Measurements from ENCODE around the gene GNA14.
"Not testable (repeated sequence)": the region's sequence is repeated elsewhere in the genome, so short reads cannot be mapped to it uniquely, and the experiment has no call there.

Gene GNA14

DNA sequence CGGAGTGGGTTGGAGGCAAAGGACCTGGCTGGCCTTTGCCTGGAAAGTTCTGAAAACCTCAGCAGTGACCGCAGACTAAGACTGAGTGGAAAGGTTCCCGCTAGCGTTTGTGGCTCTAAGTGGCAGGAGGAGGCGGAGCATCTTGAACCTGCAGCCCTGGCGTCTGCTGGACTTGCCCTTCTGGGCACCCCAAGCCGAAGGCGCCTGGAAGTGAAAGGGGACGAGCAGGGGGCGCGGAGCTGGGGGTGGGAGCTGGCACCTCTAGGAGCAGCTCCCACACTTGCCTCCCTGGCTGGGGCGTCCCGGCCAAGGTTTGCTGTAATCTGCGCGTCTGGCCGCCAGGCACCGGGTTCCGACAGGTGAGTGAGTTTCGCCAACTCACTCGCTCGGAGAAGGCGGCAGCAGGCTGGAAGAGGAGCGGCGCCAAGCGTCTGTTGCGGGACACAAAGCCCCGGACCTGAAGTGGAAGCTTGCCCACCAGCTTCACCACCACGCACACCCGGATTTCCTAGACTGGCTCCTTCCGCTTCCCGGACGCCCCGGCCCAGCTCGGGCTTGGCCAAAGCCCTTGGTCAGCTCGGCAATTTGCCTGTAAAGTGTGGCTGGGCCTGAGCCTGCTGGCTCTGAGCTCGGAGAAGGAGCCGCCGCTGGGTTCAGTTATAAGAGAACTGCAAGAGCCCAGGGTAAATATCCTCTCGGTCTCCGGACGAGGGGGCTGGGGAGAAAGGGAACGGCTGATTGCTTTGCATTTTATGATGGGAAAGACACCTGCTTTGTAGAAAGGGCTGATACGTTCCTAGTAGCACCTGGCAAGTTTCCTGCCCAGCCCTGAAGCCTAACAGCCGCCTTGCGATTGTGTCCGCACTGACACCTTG is at the start of gene GNA14:
TSS of gene GNA14 (minus strand) at position 89 of the 875 bp plus-strand sequence. CDS start 529 bp downstream, outside the sequence.
- TF ChIP-seq POLR2A (IDR thresholded peaks at IDR 0.05; ENCODE audit: low read length) (no peak), GATA1 (IDR thresholded peaks at IDR 0.05; ENCODE audit: low read depth, low read length) (no peak)
- DNase-seq, result no peak

DNA sequence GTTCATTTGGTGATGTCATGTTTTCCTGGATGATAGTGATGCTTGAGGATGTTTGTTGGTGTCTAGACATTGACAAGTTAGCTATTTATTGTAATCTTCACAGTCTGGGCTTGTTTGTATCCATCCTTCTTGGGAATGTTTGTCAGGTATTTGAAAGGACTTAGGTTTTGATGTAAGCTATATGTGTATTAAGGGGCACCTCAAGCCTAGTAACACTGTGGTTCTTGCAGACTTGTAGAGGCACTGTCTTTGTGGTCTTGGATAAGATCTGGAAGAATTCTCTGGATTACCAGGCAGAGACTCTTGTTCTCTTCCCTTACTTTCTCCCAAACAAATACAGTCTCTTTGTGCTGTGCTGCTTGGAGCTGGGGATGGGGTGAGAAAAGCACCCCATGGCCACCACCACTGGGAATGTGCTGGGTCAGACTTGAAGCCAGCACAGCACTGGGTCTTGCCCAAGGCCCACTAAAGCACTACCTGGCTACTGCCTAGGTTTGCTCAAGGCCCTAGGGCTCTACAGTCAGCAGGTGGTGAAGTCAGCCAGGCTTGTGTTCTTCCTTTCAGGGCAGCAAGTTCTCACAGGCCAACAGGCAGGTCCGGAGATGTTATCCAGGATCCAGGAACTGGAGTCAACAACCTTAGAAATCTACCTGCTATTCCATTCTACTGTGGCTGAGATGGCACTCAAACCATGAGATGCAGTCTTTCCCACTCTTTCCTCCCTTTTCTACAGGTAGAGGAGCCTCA is 49.3 kb upstream of the GNA14 start:
- no peak for TF ChIP-seq POLR2A (IDR thresholded peaks at IDR 0.05; ENCODE audit: low read length)
- TF ChIP-seq GATA1 (IDR thresholded peaks at IDR 0.05; ENCODE audit: low read depth, low read length), result no peak
- DNase-seq, result no peak

DNA sequence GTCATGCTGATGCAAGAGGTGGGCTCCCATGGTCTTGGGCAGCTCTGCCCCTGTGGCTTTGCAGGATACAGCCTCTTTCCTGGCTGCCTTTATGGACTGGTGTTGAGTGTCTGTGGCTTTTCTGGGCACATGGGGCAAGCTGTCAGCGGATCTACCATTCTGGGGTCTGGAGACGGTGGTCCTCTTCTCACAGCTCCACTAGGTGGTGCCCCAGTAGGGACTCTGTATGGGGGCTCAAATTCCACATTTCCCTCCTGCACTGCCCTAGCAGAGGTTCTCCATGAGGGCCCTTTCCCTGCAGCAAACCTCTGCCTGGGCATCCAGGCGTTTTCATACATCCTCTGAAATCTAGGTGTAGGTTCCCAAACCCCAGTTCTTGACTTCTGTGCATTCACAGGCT is 42.6 kb upstream of the GNA14 start:
- DNase-seq, result not testable (repeated sequence)

DNA sequence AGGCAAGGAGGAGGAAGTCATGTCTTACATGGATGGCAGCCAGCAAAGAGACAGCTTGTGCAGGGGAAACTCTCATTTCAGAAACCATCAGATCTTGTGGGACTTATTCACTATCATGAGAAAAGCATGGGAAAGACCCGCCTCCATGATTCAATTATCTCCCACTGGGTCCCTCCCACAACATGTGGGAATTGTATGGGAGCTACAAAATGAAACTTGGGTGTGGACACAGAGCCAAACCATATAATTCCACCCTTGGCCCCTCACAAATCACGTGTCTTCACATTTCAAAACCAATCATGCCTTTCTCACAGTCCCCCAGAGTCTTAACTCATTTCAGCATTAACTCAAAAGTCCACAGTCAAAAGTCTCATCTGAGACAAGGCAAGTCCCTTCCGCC is 42.0 kb upstream of the GNA14 start:
- DNase-seq, result not testable (repeated sequence)

DNA sequence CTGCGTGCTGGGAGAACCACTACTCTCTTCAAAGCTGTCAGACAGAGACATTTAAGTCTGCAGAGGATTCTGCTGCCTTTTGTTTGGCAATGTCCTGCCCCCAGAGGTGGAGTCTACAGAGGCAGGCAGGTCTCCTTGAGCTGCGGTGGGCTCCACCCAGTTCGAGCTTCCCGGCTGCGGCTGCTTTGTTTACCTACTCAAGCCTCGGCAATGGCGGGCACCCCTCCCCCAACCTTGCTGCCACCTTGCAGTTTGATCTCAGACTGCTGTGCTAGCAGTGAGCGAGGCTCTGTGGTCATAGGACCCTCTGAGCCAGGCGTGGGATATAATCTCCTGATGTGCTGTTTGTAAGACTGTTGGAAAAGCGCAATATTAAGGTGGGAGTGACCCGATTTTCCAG is 39.6 kb upstream of the GNA14 start:
- not testable (repeated sequence) for DNase-seq

DNA sequence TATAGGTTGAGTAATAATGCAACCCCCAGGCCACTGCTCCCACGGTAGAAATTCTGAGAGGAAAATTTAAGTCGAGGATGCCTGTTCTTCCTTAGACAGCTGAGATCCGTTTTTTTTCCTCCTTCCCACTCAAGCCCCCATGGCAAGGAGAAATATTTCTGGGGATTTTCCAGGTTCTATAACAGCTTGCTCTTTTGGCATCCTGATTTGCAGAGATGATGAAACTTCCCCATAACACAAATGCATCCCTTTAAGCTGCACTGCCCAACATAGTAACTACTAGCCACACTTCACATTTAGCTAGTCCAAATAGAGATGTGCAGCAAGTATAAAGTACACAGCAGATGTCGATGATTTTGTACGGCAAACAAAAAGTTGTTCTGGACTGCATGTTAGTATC is 32.5 kb upstream of the GNA14 start:
- no peak for DNase-seq
- TF ChIP-seq GATA1 (IDR thresholded peaks at IDR 0.05; ENCODE audit: low read depth, low read length) (no peak), POLR2A (IDR thresholded peaks at IDR 0.05; ENCODE audit: low read length) (no peak)

DNA sequence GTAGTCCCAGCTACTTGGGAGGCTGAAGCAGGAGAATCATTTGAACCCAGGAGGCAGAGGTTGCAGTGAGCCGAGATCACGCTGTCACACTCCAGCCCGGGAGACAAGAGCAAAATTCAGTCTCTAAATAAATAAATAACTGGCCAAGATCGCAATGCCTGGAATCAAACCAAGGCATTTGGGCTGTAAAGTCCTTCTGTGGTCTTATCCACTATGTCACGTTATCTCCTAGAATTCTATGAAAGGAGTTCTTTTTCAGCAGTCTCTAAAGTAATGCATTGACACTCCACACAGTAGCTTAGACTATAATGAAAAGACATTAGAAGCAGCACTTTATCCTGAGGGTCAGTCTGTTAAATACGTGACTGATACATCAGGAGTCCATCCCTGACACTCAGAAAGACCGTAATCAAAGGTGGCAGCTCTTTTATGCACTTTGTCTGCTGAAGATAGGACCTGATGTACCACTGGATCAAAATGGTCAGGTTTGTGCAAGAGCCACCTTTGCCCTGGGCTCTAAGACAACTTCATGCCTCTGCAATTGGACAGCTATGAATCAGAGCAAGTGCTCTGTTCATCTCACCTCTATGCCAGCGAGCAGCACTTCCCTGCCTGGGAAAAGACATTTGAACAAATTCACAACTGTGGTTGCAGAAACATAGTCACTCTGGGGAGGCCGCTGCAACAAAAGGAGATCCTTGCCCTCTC is 31.7 kb upstream of the GNA14 start:
- TF ChIP-seq GATA1 (IDR thresholded peaks at IDR 0.05; ENCODE audit: low read depth, low read length) (no peak), POLR2A (IDR thresholded peaks at IDR 0.05; ENCODE audit: low read length) (no peak)
- DNase-seq, result no peak

DNA sequence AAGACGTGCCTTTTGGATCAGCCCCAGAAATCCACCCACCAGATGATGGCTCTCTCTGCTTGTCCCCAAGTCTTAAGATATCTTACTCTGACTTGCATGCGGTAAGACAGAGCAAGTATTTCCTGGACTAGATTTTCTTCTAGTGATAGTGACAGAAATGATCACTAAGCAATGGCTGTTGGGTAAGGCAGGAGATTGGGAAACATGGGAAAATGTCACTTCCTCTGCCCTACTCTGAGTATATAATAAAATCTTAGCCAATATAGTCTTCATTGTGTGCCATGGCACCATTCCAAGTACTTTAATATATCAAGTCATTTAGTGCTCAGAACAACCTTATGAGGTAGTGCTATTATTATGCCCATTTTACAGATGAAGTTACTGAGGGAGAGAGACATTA is 31.0 kb upstream of the GNA14 start:
- no peak for DNase-seq
- TF ChIP-seq POLR2A (IDR thresholded peaks at IDR 0.05; ENCODE audit: low read length), result no peak
- TF ChIP-seq GATA1 (IDR thresholded peaks at IDR 0.05; ENCODE audit: low read depth, low read length), result no peak

DNA sequence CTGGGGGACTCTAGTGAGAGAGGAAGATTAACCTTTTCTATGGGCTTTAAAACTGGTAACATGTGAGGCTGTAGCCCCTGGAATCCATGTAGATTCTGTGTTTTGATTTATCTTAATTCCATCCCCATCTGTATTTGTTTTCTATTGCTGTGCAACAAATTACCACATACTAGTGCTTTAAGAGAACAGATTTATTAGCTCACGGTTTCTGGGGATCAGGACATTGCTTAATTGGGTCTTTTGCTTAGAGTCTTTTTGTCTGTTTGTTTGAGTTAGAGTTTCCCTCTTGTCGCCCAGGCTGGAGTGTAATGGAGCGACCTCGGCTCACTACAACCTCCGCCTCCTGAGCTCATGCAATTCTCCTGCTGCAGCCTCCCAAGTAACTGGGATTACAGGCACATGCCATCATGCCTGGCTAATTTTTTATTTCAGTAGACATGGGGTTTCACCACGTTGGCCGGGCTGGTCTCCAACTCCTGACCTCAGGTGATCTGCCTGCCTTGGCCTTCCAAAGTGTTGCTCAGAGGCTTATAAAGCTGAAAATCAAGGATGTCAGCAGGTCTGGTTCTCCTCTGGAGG is 29.9 kb upstream of the GNA14 start:
- TF ChIP-seq POLR2A (IDR thresholded peaks at IDR 0.05; ENCODE audit: low read length) (no peak), GATA1 (IDR thresholded peaks at IDR 0.05; ENCODE audit: low read depth, low read length) (no peak)
- DNase-seq, result no peak

DNA sequence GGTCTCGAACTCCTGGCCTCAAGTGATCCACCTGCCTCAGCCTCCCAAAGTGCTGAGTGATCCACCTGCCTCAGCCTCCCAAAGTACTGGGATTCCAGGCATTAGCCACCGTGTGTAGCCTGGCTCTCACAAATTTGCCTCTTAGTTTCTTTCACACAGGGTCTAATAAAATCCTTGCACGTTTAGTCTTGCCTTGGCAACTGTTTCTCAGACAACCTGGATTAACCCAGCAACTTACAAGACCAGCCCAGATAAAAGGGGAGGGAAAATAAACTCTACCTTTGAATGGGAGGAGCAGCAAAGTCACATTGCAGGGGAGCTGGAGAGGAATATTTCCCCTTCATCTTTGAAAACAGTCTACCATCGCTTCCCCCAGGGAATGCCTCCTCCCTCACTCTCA is 29.3 kb upstream of the GNA14 start:
- TF ChIP-seq POLR2A (IDR thresholded peaks at IDR 0.05; ENCODE audit: low read length) (no peak), GATA1 (IDR thresholded peaks at IDR 0.05; ENCODE audit: low read depth, low read length) (no peak)
- no peak for DNase-seq

DNA sequence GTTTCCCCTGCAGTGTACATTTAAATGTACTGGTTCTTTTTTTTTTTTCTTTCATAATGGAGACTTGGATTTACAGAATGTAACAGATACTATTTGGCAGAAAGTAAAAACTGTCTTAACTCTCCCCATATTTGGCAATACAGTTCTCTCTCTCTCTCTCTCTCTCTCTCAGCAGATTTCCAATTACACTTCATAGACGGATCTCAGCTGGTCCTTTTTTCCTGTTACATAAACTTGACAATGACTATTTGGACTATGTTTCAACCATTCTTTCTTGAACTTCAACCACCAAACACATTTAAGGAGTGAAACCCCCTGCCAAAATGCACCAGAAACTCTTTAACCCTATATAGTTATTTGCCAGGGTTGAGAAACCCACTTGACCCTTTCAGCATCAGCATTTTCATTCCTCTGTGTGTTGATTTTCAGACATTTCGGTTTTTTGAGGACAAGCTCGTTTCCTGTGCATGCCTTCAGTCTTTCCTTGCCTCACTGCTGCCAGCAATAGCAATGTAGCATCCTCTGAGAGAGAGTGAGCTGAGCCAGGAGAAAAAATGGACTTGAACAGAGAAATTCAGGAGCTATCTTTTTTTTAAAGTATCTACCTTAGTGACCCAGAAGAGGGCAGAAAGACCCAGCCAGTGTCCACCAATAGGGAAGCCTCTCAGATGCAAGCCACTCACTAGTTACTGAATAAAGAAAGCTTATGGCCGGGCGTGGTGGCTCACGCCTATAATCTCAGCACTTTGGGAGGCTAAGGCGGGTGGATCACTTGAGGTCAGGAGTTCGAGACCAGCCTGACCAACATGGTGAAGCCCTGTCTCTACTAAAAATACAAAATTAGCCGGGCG is 26.0 kb upstream of the GNA14 start:
- DNase-seq, result no peak
- TF ChIP-seq POLR2A (IDR thresholded peaks at IDR 0.05; ENCODE audit: low read length), result no peak
- TF ChIP-seq GATA1 (IDR thresholded peaks at IDR 0.05; ENCODE audit: low read depth, low read length), result no peak

DNA sequence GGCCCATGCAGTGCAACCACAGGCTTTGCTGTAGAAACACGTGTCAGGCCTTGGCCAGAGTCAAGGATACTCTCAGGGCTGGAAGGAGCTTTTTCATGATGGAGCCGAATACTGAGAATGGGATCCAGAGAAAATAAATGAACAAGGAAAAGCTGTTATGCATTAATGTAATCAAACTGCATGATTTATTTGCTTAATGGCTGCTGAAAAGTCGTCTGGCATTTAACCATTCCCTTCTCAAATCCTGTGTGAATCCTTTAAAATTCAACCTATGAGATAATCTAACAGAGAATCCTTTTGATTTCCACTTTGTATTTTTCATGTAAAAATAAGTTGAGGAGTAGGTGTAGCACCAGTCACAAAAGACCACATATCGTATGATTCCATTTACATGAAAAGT is 24.1 kb upstream of the GNA14 start:
- DNase-seq, result no peak
- TF ChIP-seq GATA1 (IDR thresholded peaks at IDR 0.05; ENCODE audit: low read depth, low read length) (no peak), POLR2A (IDR thresholded peaks at IDR 0.05; ENCODE audit: low read length) (no peak)

DNA sequence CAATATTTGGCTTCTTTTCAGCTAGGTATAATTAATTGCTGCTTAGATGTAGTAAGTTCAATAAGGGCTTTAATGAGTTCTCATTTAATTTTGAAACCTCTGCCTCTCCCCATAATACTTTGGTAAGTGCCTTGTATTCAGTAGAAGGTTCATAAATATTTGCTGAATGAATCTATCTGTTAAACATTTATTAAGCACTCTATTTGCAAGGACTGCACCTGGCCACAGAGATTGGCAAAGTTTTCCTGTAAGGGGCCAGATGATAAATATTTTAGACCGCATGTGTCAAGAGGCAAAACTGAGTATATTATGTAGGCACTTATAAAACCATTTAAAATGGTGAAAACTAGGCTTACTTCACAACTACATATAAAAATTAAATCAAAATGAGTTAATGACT is 19.0 kb upstream of the GNA14 start:
- DNase-seq, result no peak
- no peak for TF ChIP-seq POLR2A (IDR thresholded peaks at IDR 0.05; ENCODE audit: low read length)

DNA sequence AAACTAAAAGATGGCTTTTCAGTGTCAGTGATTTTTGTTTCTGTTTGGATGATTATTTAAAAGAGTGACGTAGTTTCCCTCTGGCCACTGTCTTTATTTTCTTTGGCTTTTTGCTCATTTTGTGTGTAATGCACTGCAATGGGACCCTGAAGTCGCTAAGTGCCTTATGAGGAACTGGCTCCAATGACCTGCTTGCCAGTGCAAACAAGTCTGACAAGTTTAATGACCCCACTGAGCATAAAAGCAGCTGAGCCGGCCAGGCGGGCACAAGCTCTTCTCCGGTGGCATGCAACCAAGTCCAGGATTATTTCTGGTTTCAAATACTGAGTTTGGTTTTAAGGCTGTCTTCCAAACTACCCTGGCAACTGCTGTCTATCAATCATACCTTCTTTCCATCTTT is 15.6 kb upstream of the GNA14 start:
- no peak for TF ChIP-seq GATA1 (IDR thresholded peaks at IDR 0.05; ENCODE audit: low read depth, low read length)

More for the DNA sequence above, 15.6 kb upstream of the GNA14 start:
- DNase-seq, result no peak
